Glutamatergic neuron (in vitro differentiated cells): ENCODE measurements around the gene BBS12. TPM values are rescaled to one million over a fixed set of nuclear protein-coding genes. Genes with fewer than 3 reads are reported as not detected.

Source experiments
- DNase-seq: peaks from one replicate; pipeline ENCODE4 v3.0.0; 2022
- H3K27ac Mint-ChIP-seq: one replicate; pipeline ENCODE4 v1.8.0; 2020; ENCODE audit warnings: mild to moderate bottlenecking, mixed read lengths, inconsistent platforms; ENCODE audit not compliant: unreplicated experiment
- H3K27me3 Mint-ChIP-seq: one replicate; pipeline ENCODE4 v1.8.0; 2020; ENCODE audit warnings: mild to moderate bottlenecking, moderate library complexity, mixed read lengths, inconsistent platforms; ENCODE audit not compliant: unreplicated experiment
- H3K36me3 Mint-ChIP-seq: one replicate; pipeline ENCODE4 v1.8.0; 2020; ENCODE audit warnings: mild to moderate bottlenecking, mixed read lengths, inconsistent platforms; ENCODE audit not compliant: unreplicated experiment
- H3K4me1 Mint-ChIP-seq: one replicate; pipeline ENCODE4 v1.8.0; 2020; ENCODE audit warnings: mild to moderate bottlenecking, low read depth, mixed read lengths, inconsistent platforms; ENCODE audit not compliant: unreplicated experiment
- H3K4me3 Mint-ChIP-seq: one replicate; pipeline ENCODE4 v1.8.0; 2020; ENCODE audit warnings: mild to moderate bottlenecking, mixed read lengths, inconsistent platforms; ENCODE audit not compliant: unreplicated experiment
- H3K9me3 Mint-ChIP-seq: one replicate; pipeline ENCODE4 v1.8.0; 2020; ENCODE audit warnings: mild to moderate bottlenecking, moderate library complexity, mixed read lengths, inconsistent platforms; ENCODE audit not compliant: unreplicated experiment
- CTCF ChIP-seq: fragments of 200-600 bp; sonication (generic); IDR thresholded peaks from one replicate; pipeline ENCODE4 v1.5.0; 2021; ENCODE audit not compliant: partially characterized antibody, unreplicated experiment
- total RNA-seq: library from RNA; stranded (reverse); fragmentation: NEBNext Ultra II Directional; extraction: Animal tissue kit (Norgen Biotek cat#: 25700); gene quantifications from one replicate; pipeline ENCODE4 v1.2.1, GENCODE V29; 2021; ENCODE audit not compliant: unreplicated experiment

Gene BBS12
- total RNA-seq, 1 donor from 2014 or later: 2.8 TPM

- Mint-ChIP-seq H3K36me3 (no peaks in the 10 kb centered on the region), H3K4me3 (no peak overlapping the region), H3K27me3 (peaks cover under 1% of the 10 kb centered on the region), H3K9me3 (no peaks in the 10 kb centered on the region), H3K4me1 (peaks cover 5% of the 10 kb centered on the region), H3K27ac (no peak overlapping the region)
- no peak for DNase-seq
- TF ChIP-seq CTCF: no peak
These were observed 26.0 kb upstream of the BBS12 start for GRCh38 chr4:122706511-122706910.

GRCh38 chr4:122707497-122707896 lies 25.0 kb upstream of the BBS12 start:
- no peak for DNase-seq
- TF ChIP-seq CTCF: no peak
- Mint-ChIP-seq H3K4me3 (no peak overlapping the region), H3K4me1 (peaks cover 5% of the 10 kb centered on the region), H3K9me3 (no peaks in the 10 kb centered on the region), H3K27ac (no peak overlapping the region), H3K36me3 (no peaks in the 10 kb centered on the region), H3K27me3 (no peaks in the 10 kb centered on the region)

- Mint-ChIP-seq H3K4me3 (no peak overlapping the region), H3K4me1 (peaks cover 5% of the 10 kb centered on the region), H3K36me3 (no peaks in the 10 kb centered on the region), H3K9me3 (no peaks in the 10 kb centered on the region), H3K27me3 (no peaks in the 10 kb centered on the region), H3K27ac (no peak overlapping the region)
- TF ChIP-seq CTCF: no peak
- DNase-seq: no peak
These were observed 23.3 kb upstream of the BBS12 start for GRCh38 chr4:122709236-122709635.

GRCh38 chr4:122710434-122711308 lies 21.8 kb upstream of the BBS12 start:
- Mint-ChIP-seq H3K27ac (no peak overlapping the region), H3K27me3 (no peaks in the 10 kb centered on the region), H3K9me3 (no peaks in the 10 kb centered on the region), H3K4me1 (peaks cover 5% of the 10 kb centered on the region), H3K4me3 (no peak overlapping the region), H3K36me3 (no peaks in the 10 kb centered on the region)
- no peak for TF ChIP-seq CTCF
- DNase-seq: no peak

GRCh38 chr4:122711919-122712318 lies 20.6 kb upstream of the BBS12 start:
- Mint-ChIP-seq H3K27me3 (no peaks in the 10 kb centered on the region), H3K4me1 (peaks cover 5% of the 10 kb centered on the region), H3K4me3 (no peak overlapping the region), H3K36me3 (no peaks in the 10 kb centered on the region), H3K27ac (no peak overlapping the region), H3K9me3 (no peaks in the 10 kb centered on the region)
- no peak for TF ChIP-seq CTCF
- DNase-seq: no peak
